Naive thymus-derived CD4-positive, alpha-beta T cell (primary cell): Measurements from ENCODE around the gene CADM2. TPM values are rescaled to one million over a fixed set of nuclear protein-coding genes. Genes with fewer than 3 reads are reported as not detected.

Experiments used
- ATAC-seq: fragments of 150-1000 bp; cut with Tn5 transposase; 2 replicates; pipeline ENCODE4 v1.10.0; 2021; ENCODE audit warnings: mild to moderate bottlenecking, moderate library complexity
- CTCF ChIA-PET: fragments of 350-600 bp; sonication (Branson Sonifier 250); formaldehyde crosslinking; loops from one replicate; lab custom pipeline; 2021; ENCODE audit warnings: antibody characterized with exemption; lab: Charles Lee
- POLR2A ChIA-PET: fragments of 350-600 bp; sonication (Branson Sonifier 250); formaldehyde crosslinking; loops from one replicate; lab custom pipeline; 2021; ENCODE audit warnings: antibody characterized with exemption, inconsistent platforms; lab: Charles Lee
- DNase-seq, 9 donors: peaks; one replicate each; pipeline versions ENCODE4 v3.0.0 to v3.0.0-alpha.2; 2020 to 2022; ENCODE audit warnings: mixed read lengths in 1 of 9
- H3K27ac ChIP-seq: one replicate; pipeline ENCODE4 v1.7.0; 2013; ENCODE audit warnings: mild to moderate bottlenecking, low read depth, low read length, moderate library complexity
- H3K27me3 ChIP-seq, 2 donors: one replicate each; pipeline ENCODE4 v1.7.0; 2013; ENCODE audit warnings: low read length in 2 of 2, mild to moderate bottlenecking in 2 of 2, moderate library complexity in 2 of 2; ENCODE audit not compliant: control insufficient read depth in 2 of 2, insufficient read depth in 2 of 2
- H3K36me3 ChIP-seq, 3 experiments: 1 replicate in 2 of 3; 2 replicates in 1 of 3; pipeline ENCODE4 v1.7.0; 2013; ENCODE audit warnings: low read length in 3 of 3, mild to moderate bottlenecking in 3 of 3, moderate library complexity in 1 of 3; ENCODE audit not compliant: insufficient read depth in 3 of 3, control insufficient read depth in 2 of 3
- H3K4me1 ChIP-seq, 2 donors: one replicate each; pipeline ENCODE4 v1.7.0; 2013; ENCODE audit warnings: low read length in 2 of 2, mild to moderate bottlenecking in 2 of 2, moderate library complexity in 1 of 2; ENCODE audit not compliant: control insufficient read depth in 2 of 2, insufficient read depth in 2 of 2
- H3K4me3 ChIP-seq: 2 replicates; pipeline ENCODE4 v1.7.0; 2013; ENCODE audit warnings: mild to moderate bottlenecking, low read length
- H3K9me3 ChIP-seq, 3 experiments: 1 replicate in 2 of 3; 2 replicates in 1 of 3; pipeline ENCODE4 v1.7.0; 2013; ENCODE audit warnings: low read length in 3 of 3; ENCODE audit not compliant: control insufficient read depth in 2 of 3
- H3K27ac Mint-ChIP-seq, 9 donors: one replicate each; pipeline ENCODE4 v1.8.0; 2020 to 2022; ENCODE audit warnings: mixed read lengths in 9 of 9, mild to moderate bottlenecking in 8 of 9, moderate library complexity in 5 of 9, inconsistent platforms in 2 of 9
- H3K27me3 Mint-ChIP-seq, 5 donors: one replicate each; pipeline ENCODE4 v1.8.0; 2021 to 2022; ENCODE audit warnings: mixed read lengths in 5 of 5, mild to moderate bottlenecking in 1 of 5
- H3K36me3 Mint-ChIP-seq, 5 donors: one replicate each; pipeline ENCODE4 v1.8.0; 2020 to 2022; ENCODE audit warnings: mixed read lengths in 5 of 5, mild to moderate bottlenecking in 3 of 5, inconsistent platforms in 1 of 5
- H3K4me1 Mint-ChIP-seq, 7 donors: one replicate each; pipeline ENCODE4 v1.8.0; 2020 to 2022; ENCODE audit warnings: mixed read lengths in 7 of 7, mild to moderate bottlenecking in 3 of 7, inconsistent platforms in 1 of 7
- H3K4me3 Mint-ChIP-seq, 10 donors: one replicate each; pipeline ENCODE4 v1.8.0; 2020 to 2022; ENCODE audit warnings: mild to moderate bottlenecking in 10 of 10, mixed read lengths in 10 of 10, moderate library complexity in 6 of 10, inconsistent platforms in 2 of 10
- H3K9me3 Mint-ChIP-seq, 11 donors: one replicate each; pipeline ENCODE4 v1.8.0; 2020 to 2022; ENCODE audit warnings: mixed read lengths in 11 of 11, mild to moderate bottlenecking in 4 of 11, inconsistent platforms in 1 of 11, moderate library complexity in 1 of 11
- intact Hi-C, 2 donors: fragments of 100-400 bp; cut with micrococcal nuclease; formaldehyde crosslinking; loops; one replicate each; pipeline ENCODE4 v1.15.1; 2023
- polyA plus RNA-seq, 2 donors: library from polyadenylated mRNA; unstranded; fragments of 300-500 nt; fragmentation: Illumina TruSeq; gene quantifications; one replicate each; pipeline ENCODE4 v1.2.3, GENCODE V29; 2021
- total RNA-seq, 6 experiments: library from RNA in 5 of 6; stranded (reverse) in 5 of 6; gene quantifications; 1 replicate in 5 of 6; 2 replicates in 1 of 6; pipeline ENCODE4 v1.2.3 and lab custom pipeline; 2021 to 2026

CADM2 gene
- total and polyA plus RNA-seq, 7 experiments from 2014 or later: 0.40 TPM; not detected in 6

DNA sequence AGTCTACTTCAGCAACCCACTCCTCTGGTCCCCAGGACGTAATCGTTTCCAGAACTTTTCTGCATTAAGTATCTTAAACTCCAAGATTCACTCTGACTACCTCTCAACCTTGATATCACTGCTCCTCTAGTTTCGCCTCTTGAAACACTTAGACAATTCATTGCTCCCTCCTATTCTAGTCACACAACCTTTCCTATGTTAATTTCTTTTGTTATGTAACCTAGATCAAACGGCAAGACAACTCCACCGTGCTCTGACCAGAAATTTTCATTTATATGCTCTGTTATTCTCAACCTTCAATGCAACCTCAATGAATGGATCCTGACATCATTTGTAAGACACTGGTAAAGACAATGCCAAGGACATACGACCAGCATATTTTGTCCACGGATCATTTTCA lies 71.3 kb downstream of the CADM2 start:
- intact Hi-C loops: no loop called here
- Histone ChIP-seq H3K36me3 (no peaks in the 10 kb centered on the region), H3K4me3 (no peak overlapping the region), H3K27me3 (no peaks in the 10 kb centered on the region), H3K27ac (no peak overlapping the region), H3K4me1 (no peaks in the 10 kb centered on the region), H3K9me3 (no peaks in the 10 kb centered on the region)
- H3K4me1 Mint-ChIP-seq: no peaks in the 10 kb centered on the region
- POLR2A ChIA-PET: no interaction called here
- ATAC-seq (no peak), DNase-seq (no peak)
- CTCF ChIA-PET: no interaction called here
- H3K27ac Mint-ChIP-seq: no peak overlapping the region
- H3K36me3 Mint-ChIP-seq: no peaks in the 10 kb centered on the region
- no peaks in the 10 kb centered on the region for H3K27me3 Mint-ChIP-seq
- H3K4me3 Mint-ChIP-seq: no peak overlapping the region
- H3K9me3 Mint-ChIP-seq: peaks cover 0 to 19% (median 6%) of the 10 kb centered on the region in 11 donors

DNA sequence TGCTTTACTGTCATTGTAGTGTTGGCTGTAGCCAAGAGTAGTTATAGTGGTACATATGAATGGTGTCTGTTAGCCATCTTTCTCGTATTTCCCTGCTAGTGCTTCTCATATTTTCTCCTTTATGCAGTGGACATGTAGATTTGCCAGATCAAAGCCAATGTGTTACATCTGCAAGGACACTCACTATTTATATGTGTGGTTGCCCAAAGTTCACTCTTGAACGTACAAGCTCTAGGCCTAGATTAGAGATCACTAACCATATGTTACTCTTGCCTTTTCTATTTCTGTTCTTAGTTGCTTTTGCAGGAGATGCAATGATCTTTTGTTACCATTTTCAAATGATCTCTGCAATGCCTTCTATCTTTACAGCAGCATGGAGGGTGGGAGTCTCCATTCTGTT lies 78.4 kb downstream of the CADM2 start:
- CTCF ChIA-PET: no interaction called here
- Mint-ChIP-seq H3K4me3 (no peak overlapping the region), H3K4me1 (no peaks in the 10 kb centered on the region), H3K36me3 (no peaks in the 10 kb centered on the region), H3K9me3 (peaks cover 0 to 14% (median 6%) of the 10 kb centered on the region in 11 donors), H3K27me3 (no peaks in the 10 kb centered on the region), H3K27ac (no peak overlapping the region)
- no peaks in the 10 kb centered on the region for H3K36me3 ChIP-seq
- no peaks in the 10 kb centered on the region for H3K27me3 ChIP-seq
- no peaks in the 10 kb centered on the region for H3K4me1 ChIP-seq
- POLR2A ChIA-PET: no interaction called here
- no peak for ATAC-seq
- no peak overlapping the region for H3K4me3 ChIP-seq
- no peak for DNase-seq
- no peaks in the 10 kb centered on the region for H3K9me3 ChIP-seq
- intact Hi-C loops: no loop called here
- no peak overlapping the region for H3K27ac ChIP-seq

DNA sequence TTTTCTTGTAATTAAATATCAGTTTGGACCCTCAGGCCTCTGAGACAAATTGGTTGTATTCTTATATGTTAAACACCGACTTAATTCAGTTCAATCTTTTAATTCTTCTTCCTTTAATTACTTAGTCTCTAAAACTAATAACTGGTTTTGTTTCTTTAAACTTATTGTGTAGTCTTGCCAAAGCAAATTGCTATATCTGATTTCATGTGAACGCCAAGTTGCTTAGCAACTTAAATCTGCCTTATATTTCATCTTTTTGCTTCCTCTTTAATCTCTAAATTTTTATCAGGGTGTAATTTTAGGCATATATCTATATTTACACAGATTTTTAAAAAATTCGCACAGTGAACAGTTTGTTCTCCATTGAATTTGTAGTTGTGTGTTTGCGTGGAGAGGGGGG lies 82.2 kb downstream of the CADM2 start:
- intact Hi-C loops: no loop called here
- Mint-ChIP-seq H3K9me3 (peaks cover 0 to 8% (median 2%) of the 10 kb centered on the region in 11 donors), H3K4me1 (no peaks in the 10 kb centered on the region), H3K27me3 (no peaks in the 10 kb centered on the region), H3K27ac (no peak overlapping the region), H3K36me3 (no peaks in the 10 kb centered on the region), H3K4me3 (no peak overlapping the region)
- CTCF ChIA-PET: no interaction called here
- Histone ChIP-seq H3K9me3 (no peaks in the 10 kb centered on the region), H3K27ac (no peak overlapping the region), H3K36me3 (no peaks in the 10 kb centered on the region), H3K4me3 (no peak overlapping the region), H3K4me1 (no peaks in the 10 kb centered on the region), H3K27me3 (no peaks in the 10 kb centered on the region)
- DNase-seq: no peak
- POLR2A ChIA-PET: no interaction called here
- ATAC-seq: no peak

DNA sequence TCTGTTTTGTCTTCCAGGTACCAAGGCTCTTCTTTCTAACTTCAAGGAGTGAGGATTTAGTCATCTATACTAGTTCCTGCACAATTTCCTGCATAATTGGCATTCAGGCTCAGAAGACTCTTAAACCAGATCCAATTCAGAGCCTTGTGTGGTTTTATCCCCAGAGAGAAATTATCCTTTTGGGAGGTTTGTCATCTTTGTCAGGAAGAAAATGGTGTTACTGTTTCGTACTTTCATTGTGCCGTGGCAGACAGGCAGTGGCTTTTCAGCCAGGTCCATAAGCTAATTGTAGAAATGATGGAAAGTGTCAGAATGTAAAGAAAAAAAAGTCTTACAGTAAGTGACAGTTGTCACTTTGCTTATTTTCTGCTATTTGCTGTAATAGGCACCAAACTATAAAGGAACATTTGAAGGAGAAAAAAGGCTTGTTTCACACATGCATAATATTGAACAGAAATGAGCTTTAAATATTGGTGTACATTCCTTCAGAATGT lies 82.8 kb downstream of the CADM2 start:
- Histone ChIP-seq H3K36me3 (no peaks in the 10 kb centered on the region), H3K4me3 (no peak overlapping the region), H3K27me3 (no peaks in the 10 kb centered on the region), H3K27ac (no peak overlapping the region), H3K9me3 (no peaks in the 10 kb centered on the region), H3K4me1 (no peaks in the 10 kb centered on the region)
- ChIA-PET POLR2A (no interaction called here), CTCF (no interaction called here)
- Mint-ChIP-seq H3K36me3 (no peaks in the 10 kb centered on the region), H3K27ac (no peak overlapping the region), H3K4me1 (no peaks in the 10 kb centered on the region), H3K9me3 (peaks cover 0 to 8% (median 2%) of the 10 kb centered on the region in 11 donors), H3K27me3 (no peaks in the 10 kb centered on the region), H3K4me3 (no peak overlapping the region)
- ATAC-seq (no peak), DNase-seq (no peak)
- intact Hi-C loops: no loop called here

DNA sequence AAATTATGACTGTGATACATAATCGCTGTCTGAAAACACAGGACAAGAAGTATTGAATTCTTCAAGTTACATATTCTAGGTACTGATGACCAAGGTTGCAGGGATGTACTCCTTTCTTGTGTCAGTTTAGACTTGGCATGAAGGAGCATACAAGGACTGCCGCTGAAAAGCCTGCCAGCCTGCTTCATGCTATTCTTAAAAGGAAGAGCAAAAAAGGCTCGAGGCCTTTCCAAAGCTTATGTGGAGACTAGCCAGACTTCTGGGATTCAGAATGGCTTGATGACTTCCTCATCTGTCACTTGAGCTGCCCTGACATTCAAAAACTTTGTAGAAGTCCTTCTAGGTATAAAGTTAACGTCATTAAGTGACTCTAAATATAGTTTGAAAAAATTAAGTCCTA lies 92.0 kb downstream of the CADM2 start:
- Mint-ChIP-seq H3K36me3 (no peaks in the 10 kb centered on the region), H3K27me3 (no peaks in the 10 kb centered on the region), H3K27ac (no peak overlapping the region), H3K4me1 (no peaks in the 10 kb centered on the region), H3K4me3 (no peak overlapping the region), H3K9me3 (peaks cover 0 to 17% (median 4%) of the 10 kb centered on the region in 11 donors)
- ATAC-seq (no peak), DNase-seq (no peak)
- H3K9me3 ChIP-seq: no peaks in the 10 kb centered on the region
- H3K27me3 ChIP-seq: no peaks in the 10 kb centered on the region
- intact Hi-C loops: no loop called here
- H3K4me1 ChIP-seq: no peaks in the 10 kb centered on the region
- CTCF ChIA-PET: no interaction called here
- POLR2A ChIA-PET: no interaction called here
- H3K4me3 ChIP-seq: no peak overlapping the region
- H3K27ac ChIP-seq: no peak overlapping the region
- no peaks in the 10 kb centered on the region for H3K36me3 ChIP-seq

DNA sequence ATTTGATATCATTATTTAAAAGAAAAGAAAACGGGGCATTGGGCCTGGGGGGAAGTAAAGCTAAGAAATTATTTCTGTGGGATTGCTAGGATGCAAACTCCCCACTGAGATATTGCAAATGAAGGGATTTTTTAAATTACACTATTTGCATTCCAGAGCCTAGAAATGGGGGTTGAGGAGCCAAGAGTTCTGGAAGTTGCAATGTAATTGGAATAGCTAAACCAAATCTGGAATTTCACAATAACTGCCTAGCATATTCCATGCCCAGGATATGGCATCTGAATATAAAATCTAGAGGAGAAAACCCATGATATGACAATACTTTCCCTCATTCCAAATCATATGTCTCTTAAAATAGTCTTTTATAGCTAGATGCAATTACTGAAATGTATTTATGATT lies 93.0 kb downstream of the CADM2 start:
- no peak overlapping the region for H3K4me3 ChIP-seq
- no peaks in the 10 kb centered on the region for H3K27me3 Mint-ChIP-seq
- no peak overlapping the region for H3K4me3 Mint-ChIP-seq
- no peaks in the 10 kb centered on the region for H3K4me1 Mint-ChIP-seq
- no peaks in the 10 kb centered on the region for H3K4me1 ChIP-seq
- intact Hi-C loops: no loop called here
- H3K9me3 Mint-ChIP-seq: peaks cover 0 to 17% (median 4%) of the 10 kb centered on the region in 11 donors
- no peaks in the 10 kb centered on the region for H3K36me3 Mint-ChIP-seq
- DNase-seq (no peak), ATAC-seq (no peak)
- no peaks in the 10 kb centered on the region for H3K27me3 ChIP-seq
- CTCF ChIA-PET: no interaction called here
- no peaks in the 10 kb centered on the region for H3K36me3 ChIP-seq
- H3K27ac Mint-ChIP-seq: no peak overlapping the region
- no peaks in the 10 kb centered on the region for H3K9me3 ChIP-seq
- POLR2A ChIA-PET: no interaction called here
- H3K27ac ChIP-seq: no peak overlapping the region

DNA sequence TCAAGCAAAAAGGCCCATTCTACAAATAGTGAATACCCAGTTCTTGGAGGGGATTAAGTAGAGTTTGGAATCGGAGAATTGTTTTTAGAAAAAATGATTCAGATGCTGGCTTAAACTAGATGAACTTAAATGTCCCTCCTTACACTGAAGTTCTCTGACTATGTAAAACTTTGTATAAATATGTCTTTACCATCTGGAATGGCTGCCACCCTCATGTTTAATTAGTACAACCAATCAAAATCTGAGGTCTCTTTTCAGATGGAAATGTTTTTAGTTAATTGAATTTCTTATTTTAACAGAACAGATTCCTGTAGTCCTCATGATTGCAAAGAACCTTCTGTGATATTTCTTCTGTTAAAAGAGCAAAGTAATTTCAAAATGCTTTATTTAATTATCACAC lies 94.8 kb downstream of the CADM2 start:
- POLR2A ChIA-PET: no interaction called here
- Mint-ChIP-seq H3K4me1 (no peaks in the 10 kb centered on the region), H3K4me3 (no peak overlapping the region), H3K27ac (no peak overlapping the region), H3K9me3 (peaks cover 0 to 8% (median 4%) of the 10 kb centered on the region in 11 donors), H3K27me3 (no peaks in the 10 kb centered on the region), H3K36me3 (no peaks in the 10 kb centered on the region)
- ATAC-seq (no peak), DNase-seq (no peak)
- CTCF ChIA-PET: no interaction called here
- Histone ChIP-seq H3K9me3 (no peaks in the 10 kb centered on the region), H3K4me1 (no peaks in the 10 kb centered on the region), H3K4me3 (no peak overlapping the region), H3K27ac (no peak overlapping the region), H3K36me3 (no peaks in the 10 kb centered on the region), H3K27me3 (no peaks in the 10 kb centered on the region)
- intact Hi-C loops: no loop called here
